Measurements from ENCODE around the gene EOMES.

Gene EOMES

GRCh38 chr3:27666272-27666671 lies 55.9 kb downstream of the EOMES start:
- no peaks in the 10 kb centered on the region for H3K36me3 ChIP-seq
- no peaks in the 10 kb centered on the region for H3K9me3 ChIP-seq
- no peak overlapping the region for H3K4me3 ChIP-seq (ENCODE audit: low read depth, low read length)
- no peak for TF ChIP-seq CTCF (IDR thresholded peaks at IDR 0.05; ENCODE audit: low read depth, low read length)
- H3K27me3 ChIP-seq = no peaks in the 10 kb centered on the region
- DNase-seq = no peak
- no peaks in the 10 kb centered on the region for H3K4me1 ChIP-seq

Measured in BE2C (cell line).